ENCODE results near the gene ADAMTSL3. TPM values are rescaled to one million over a fixed set of nuclear protein-coding genes. Genes with fewer than 3 reads are reported as not detected.

ADAMTSL3 gene
- total and polyA plus RNA-seq, 11 donors: 1.3 to 13.2 (median 7.3) TPM

DNA sequence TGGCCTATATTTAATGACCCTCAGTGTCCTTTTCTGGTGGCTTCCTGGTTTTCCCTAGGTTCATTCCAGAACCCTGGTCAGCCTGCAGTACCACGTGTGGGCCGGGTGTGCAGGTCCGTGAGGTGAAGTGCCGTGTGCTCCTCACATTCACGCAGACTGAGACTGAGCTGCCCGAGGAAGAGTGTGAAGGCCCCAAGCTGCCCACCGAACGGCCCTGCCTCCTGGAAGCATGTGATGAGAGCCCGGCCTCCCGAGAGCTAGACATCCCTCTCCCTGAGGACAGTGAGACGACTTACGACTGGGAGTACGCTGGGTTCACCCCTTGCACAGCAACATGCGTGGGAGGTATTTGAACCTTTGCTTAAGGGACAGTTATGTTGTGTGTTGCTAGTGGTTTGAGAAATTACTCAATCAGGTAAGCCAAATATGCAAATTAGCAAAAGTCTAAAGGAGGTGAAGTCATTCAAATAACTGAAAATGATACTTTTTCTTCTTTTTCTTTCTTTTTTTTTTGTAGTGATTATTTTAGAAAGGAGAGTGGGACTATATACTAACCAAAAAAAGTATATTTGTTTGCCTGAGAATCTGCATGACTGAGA is 259.2 kb downstream of the ADAMTSL3 start:
- H3K36me3 ChIP-seq: peaks cover 0 to 47% (median 0%) of the 10 kb centered on the region in 9 donors
- TF ChIP-seq, protein P1, sequence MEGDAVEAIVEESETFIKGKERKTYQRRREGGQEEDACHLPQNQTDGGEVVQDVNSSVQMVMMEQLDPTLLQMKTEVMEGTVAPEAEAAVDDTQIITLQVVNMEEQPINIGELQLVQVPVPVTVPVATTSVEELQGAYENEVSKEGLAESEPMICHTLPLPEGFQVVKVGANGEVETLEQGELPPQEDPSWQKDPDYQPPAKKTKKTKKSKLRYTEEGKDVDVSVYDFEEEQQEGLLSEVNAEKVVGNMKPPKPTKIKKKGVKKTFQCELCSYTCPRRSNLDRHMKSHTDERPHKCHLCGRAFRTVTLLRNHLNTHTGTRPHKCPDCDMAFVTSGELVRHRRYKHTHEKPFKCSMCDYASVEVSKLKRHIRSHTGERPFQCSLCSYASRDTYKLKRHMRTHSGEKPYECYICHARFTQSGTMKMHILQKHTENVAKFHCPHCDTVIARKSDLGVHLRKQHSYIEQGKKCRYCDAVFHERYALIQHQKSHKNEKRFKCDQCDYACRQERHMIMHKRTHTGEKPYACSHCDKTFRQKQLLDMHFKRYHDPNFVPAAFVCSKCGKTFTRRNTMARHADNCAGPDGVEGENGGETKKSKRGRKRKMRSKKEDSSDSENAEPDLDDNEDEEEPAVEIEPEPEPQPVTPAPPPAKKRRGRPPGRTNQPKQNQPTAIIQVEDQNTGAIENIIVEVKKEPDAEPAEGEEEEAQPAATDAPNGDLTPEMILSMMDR (IDR thresholded peaks at IDR 0.05): no peak
- TF ChIP-seq POLR2A (IDR thresholded peaks at IDR 0.05): no peak
- H3K27me3 ChIP-seq: no peaks in the 10 kb centered on the region
- no peak overlapping the region for H3K4me3 ChIP-seq
- no peaks in the 10 kb centered on the region for H3K4me1 ChIP-seq
- DNase-seq: no peak
- H3K9me3 ChIP-seq: peaks cover 0 to 11% (median 3%) of the 10 kb centered on the region in 12 donors
- H3K27ac ChIP-seq: no peak overlapping the region
- intact Hi-C loops (cut with DNase I): loop anchor here in 1 of 10 donors (10.0 kb wide), 1 partner anchor 52 kb away; no protein-coding TSS in a partner anchor
- no peak for ATAC-seq
- WGBS, 4 donors: 86 to 93% (median 91%) methylated on average over 14 of the region's 14 CpGs

DNA sequence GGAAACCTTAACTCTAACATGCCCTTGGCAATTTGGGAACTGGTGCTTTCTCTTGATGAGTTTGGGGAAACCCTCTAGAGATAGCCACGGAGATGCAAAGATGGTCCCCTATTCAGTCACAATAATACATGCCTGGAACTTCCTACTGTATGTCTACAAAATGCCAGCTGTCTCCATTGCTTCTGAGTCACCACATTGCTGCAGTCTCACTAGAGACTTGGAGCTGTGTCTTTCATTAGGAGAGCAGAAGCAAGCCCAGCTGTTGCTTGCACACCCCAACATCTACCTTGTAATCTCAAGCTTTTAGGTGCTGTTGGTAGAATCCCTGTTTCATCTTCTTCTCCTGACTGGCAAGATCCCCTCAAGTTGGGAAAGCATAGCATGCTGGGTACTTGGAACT is 261.0 kb downstream of the ADAMTSL3 start:
- TF ChIP-seq, protein P1 (IDR thresholded peaks at IDR 0.05): no peak
- TF ChIP-seq POLR2A (IDR thresholded peaks at IDR 0.05): no peak
- intact Hi-C loops (cut with DNase I): loop anchor here in 1 of 10 donors (10.0 kb wide), 1 partner anchor 50 kb away; no protein-coding TSS in a partner anchor
- H3K27ac ChIP-seq: no peak overlapping the region
- 83 to 87% (median 85%) methylated on average over 1 of the region's 1 CpG for WGBS, 4 donors
- no peak overlapping the region for H3K4me3 ChIP-seq
- DNase-seq (no peak), ATAC-seq (no peak)
- H3K36me3 ChIP-seq: peaks cover 0 to 37% (median 0%) of the 10 kb centered on the region in 9 donors
- H3K4me1 ChIP-seq: no peaks in the 10 kb centered on the region
- H3K27me3 ChIP-seq: no peaks in the 10 kb centered on the region
- H3K9me3 ChIP-seq: no peaks in the 10 kb centered on the region

DNA sequence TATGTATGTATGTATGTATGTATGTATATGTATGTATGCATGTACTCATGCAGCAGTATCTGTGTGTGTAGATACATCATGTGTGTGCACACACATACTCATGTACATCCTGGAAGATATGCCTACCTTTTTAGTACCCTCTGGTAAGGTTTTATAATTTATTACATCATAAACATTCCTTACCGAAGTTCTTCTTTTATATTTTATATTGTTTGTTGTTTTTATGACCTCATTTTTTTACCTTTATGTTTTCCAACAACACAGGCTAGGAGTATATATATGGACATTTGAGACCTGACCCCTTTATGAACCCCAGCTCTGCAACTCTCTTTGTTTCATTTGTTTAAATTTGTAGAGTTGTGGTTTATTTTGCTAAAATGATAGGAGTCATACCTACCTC is 263.5 kb downstream of the ADAMTSL3 start:
- Histone ChIP-seq H3K27me3 (no peaks in the 10 kb centered on the region), H3K4me1 (no peaks in the 10 kb centered on the region), H3K27ac (no peak overlapping the region), H3K4me3 (no peak overlapping the region), H3K9me3 (no peaks in the 10 kb centered on the region), H3K36me3 (peaks cover 0 to 34% (median 0%) of the 10 kb centered on the region in 9 donors)
- ATAC-seq (no peak), DNase-seq (no peak)
- intact Hi-C loops (cut with DNase I): loop anchor here in 1 of 10 donors (10.0 kb wide), 1 partner anchor 47 kb away; no protein-coding TSS in a partner anchor
- TF ChIP-seq, protein P1 (IDR thresholded peaks at IDR 0.05): no peak
- no peak for TF ChIP-seq POLR2A (IDR thresholded peaks at IDR 0.05)
- 0 to 91% (median 49%) methylated on average over 1 of the region's 1 CpG for WGBS, 4 donors

DNA sequence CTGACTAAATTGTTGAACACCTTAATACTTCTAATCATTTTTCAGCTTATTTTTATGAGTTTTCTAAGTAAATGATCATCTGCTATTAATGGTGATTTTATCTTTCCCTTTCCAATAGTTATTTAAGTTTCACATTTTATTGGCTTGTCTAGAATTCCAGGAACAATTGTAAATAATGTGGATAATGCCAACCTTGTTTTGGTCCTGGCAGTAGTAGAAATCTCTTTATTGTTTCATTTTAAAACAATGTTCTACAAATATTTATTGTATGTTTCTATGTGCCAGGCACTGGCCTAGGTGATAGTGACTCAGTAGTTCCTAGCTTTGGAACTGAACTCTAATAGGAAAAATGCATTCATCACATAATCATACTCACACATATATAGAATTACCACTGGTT is 264.1 kb downstream of the ADAMTSL3 start:
- H3K4me1 ChIP-seq: no peaks in the 10 kb centered on the region
- intact Hi-C loops (cut with DNase I): loop anchor here in 1 of 10 donors (10.0 kb wide), 1 partner anchor 47 kb away; no protein-coding TSS in a partner anchor
- no peaks in the 10 kb centered on the region for H3K9me3 ChIP-seq
- no peaks in the 10 kb centered on the region for H3K27me3 ChIP-seq
- no peak overlapping the region for H3K27ac ChIP-seq
- peaks cover 0 to 32% (median 0%) of the 10 kb centered on the region in 9 donors for H3K36me3 ChIP-seq
- DNase-seq (no peak), ATAC-seq (no peak)
- no peak overlapping the region for H3K4me3 ChIP-seq
- TF ChIP-seq, protein P1 (IDR thresholded peaks at IDR 0.05): no peak
- no peak for TF ChIP-seq POLR2A (IDR thresholded peaks at IDR 0.05)

Data from heart left ventricle (tissue), 16 donors.